CD4-positive, alpha-beta T cell treated with Interleukin-12 subunit alpha and Interleukin-12 subunit beta, for 1 hour (primary cell): ENCODE results near the gene ATP8B1.

Source experiments
- DNase-seq: peaks from one replicate; pipeline ENCODE4 v3.0.0-alpha.2; 2020

ATP8B1 gene

DNA sequence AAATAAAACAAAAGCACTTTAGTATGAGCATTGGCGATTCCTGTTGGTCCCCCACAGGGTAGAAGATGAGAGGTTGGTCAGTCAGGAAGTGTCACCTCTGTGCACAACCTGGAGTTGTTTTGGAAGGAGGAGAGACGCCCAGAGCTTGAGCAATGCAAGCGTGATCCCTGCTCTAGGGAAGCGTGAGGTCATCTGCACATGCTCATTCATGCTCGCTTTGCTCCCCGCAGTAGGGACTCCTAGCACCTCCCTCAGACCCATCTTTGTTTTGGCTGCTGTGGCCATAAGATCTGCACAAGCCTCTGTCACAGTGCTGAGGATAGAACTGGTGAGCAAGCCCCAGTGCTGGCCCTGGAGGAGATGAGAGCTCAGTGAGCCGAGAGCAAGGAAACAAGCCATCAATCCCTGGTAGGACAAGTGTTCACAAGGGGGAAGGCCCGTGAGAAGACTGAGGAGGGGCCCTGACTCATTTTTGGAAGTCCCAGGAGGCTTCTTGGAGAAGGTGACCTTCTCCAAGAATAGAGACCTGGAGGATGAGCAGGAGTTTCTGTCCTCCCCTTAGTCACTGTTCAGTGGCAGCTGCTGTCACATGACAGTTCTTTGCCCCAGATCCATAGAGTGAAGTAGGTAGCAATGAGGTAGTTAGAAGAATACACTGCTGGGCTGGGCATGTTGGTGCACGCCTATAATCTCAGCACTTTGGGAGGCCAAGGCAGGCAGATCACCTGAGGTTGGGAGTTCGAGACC is 13.3 kb upstream of the ATP8B1 start:
- no peak for DNase-seq

DNA sequence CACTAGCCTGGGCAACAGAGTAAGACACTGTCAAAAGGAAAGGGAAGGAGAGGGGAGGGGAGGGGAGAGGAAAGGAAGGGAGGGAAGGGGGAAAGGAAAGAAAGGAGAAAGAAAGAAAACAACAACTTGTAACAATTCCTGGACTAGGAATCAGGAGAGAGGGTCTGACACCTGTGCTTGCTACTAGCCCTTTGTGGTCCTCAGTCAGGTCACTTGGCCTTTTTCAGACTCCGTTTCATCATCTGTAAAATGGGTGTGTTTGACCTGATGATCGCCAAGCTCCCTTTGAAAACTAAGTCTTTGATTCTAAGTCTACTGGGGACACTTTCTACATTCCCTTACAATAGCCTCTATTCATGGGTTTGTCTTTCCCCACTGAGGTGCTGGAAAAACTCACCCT is 11.4 kb upstream of the ATP8B1 start:
- no peak for DNase-seq

- DNase-seq: no peak
Observed at GRCh38 chr18:57813245-57813644, 10.1 kb upstream of the ATP8B1 start.

GRCh38 chr18:57812126-57812477 is 9.0 kb upstream of the ATP8B1 start:
- DNase-seq: no peak

GRCh38 chr18:57811477-57812125 is 8.5 kb upstream of the ATP8B1 start:
- no peak for DNase-seq

DNA sequence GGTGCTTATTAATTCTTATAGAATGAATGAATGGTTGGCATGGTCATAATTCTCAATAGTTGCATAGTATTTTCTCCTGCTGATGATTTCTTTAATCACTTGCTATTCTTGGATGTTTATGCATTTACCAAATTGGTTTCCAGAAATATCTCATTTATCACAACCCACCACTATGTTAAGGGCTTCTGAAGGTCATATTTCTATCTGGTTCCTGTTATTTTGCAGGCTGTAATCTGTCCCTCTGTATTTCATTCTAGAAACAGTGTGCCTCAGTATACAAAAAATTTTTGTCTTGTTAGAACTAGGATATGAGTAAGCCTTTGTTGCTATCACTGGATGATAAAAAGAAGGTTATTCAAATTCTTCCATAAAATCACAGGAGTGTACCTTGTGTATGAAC is 6.1 kb upstream of the ATP8B1 start:
- DNase-seq: no peak

- no peak for DNase-seq
Observed at GRCh38 chr18:57807336-57808117, 4.4 kb upstream of the ATP8B1 start.

DNA sequence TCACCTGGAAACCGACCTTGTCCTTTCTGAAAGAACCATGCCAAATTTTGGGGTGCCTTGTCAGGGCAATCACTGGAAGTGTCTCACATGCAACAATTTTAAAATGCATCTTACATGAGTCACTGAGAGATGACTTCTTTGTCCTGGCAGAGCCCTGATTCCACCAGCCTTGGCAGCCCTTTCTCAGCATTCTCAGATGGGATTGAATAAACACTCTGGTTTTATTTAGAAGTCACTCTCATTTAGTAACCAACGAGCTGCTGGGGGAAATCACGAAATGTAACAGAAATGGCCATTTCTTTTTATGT is 3.8 kb upstream of the ATP8B1 start:
- DNase-seq: no peak

- DNase-seq: no peak
Observed at GRCh38 chr18:57806201-57806977, 3.3 kb upstream of the ATP8B1 start.

DNA sequence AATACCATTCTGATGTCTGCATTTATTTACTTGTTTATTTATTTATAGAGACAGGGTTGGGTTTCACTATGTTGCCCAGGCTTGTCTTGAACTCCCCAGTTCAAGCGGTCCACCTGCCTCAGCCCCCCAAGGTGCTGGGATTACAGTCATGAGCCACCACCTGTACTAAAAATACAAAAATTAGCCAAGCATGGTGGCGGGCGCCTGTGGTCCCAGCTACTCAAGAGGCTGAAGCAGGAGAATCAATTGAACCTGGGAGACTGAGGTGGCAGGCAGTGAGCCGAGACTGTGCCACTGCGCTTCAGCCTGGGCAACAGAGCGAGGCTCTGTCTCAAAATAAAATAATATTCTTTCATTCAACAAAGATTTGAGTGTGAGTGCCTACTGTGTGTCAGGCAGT is 2.0 kb upstream of the ATP8B1 start:
- no peak for DNase-seq

DNA sequence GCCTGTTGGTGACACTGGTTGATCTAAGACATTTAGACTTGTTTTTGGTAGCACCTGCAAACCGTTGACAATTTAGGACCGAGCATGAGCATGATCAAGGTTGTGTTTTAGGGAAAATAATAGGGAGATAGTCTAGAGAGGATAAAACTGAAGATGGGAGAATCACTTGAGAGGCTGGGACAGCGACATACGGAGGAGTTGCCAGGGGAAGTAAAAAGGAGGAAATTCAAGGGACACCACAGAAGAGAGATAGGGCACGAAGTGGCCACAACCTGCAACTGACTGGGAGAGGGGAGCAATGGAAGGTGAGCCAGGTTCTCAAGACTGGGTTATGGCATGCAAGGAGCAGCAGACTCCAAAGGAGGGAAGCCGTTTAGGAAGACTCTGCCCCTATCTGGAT is 1.4 kb upstream of the ATP8B1 start:
- no peak for DNase-seq

DNA sequence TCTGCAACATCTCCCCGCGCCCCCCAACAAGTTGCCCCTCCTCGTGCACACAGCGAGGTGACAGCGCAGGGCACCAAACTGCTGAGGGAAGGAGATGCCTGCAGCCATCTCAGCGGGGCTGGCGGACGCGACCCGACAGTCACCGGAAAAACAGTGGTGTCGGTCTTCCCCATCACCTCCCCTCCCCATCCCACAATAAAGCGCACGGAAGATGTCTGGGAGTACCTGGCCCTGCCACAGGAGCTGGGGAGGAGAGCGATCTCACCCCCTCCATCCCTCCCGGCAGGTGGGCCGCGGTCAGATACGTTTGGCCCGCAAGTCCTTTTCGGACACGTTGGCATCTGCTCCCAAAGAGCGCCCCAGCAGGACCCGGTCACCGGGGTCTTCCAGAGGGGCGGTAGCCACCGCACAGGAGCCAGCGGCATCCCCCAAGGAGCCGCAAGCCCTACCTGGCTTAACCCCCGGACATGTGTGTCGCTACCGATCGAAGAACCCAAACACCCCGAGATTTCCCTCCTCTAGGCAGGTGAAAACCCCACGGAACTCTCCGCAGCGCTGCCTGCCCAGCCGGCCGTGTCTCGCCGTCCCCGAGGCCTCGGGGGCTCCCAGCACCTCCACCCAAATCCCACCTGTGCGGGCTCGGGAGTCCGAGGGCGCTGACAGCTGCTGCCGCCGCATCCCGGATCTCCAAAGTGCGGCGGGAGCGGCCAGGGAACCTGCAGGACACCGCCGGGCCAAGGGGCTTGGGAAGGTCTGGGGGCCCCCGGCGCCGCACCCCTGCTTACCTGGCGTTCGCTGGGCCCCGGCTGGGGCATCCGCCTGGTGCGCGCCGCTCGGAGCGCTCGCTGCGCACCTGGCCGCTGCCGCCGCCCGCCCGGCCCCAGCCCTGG is 657 bp downstream of the ATP8B1 start:
- DNase-seq: no peak

DNA sequence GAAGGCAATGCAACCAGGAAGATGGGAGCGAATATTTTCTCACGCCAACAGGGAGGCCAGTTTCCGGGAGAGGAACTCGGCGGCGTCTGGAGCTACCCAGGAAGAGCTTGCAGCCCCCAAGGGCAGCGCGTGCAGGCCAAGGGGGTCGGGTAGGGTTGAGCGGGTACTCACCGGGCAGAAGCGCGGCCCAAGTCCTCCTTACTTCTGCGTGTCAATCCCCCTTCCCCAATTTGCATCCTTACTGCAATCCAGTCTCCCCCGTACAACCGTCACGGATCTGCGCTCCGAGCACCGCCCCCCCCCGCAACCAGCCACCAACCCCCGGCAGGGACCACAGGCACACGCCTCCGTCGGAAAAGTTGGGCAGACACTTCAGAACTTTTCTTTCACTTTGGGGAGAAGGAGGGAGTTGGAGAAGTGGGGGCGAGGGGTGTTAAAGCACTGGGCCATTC is 1.3 kb downstream of the ATP8B1 start:
- no peak for DNase-seq

DNA sequence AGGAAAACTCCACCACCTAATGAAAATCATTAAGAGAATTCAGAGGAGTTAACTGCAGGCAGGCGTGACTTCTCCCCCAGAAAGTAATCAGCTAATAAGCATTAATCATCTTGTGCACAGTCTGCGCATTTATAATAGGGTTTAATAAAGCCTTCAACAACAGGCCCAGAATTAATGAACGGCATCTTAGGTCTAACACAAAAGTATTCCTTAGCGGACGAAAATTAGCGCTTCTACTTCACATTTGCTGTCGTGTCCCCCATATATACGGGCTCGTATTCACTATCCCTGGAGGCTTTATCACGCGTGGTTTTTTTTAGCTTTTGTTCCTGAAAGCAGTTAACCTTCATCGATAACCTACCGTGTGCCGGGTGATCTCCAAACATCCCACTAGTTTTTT is 1.8 kb downstream of the ATP8B1 start:
- no peak for DNase-seq

DNA sequence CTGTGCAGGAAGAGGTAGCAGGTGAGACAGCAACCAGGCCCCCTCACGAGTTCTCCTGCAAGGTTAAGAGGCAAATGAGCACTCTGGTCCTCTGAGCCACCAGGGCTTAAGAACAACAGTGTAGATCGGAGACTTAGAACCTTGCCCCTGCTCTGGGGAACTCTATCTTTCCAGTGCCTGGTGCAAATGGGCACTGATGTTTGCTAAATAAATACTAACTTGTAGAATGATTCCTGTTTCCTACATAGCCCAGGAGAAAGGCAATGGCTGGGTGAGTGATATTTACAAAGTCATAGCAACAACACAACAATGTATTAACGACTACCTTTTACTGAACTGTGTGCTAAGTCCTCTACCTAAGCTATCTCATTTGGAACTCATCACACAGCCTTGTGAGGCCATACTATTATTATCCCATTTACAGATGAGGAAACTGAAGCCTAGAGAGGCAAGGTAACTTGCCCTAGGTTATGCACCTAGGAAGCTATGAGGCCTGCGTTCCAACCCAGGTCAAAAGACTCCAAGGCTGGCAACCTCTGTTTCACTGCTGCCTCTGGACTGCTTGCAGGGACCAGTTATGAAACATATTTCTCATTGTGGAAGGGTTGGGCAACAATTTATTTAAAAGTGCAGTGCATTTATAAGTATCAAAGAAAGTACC is 4.3 kb downstream of the ATP8B1 start:
- DNase-seq: no peak

DNA sequence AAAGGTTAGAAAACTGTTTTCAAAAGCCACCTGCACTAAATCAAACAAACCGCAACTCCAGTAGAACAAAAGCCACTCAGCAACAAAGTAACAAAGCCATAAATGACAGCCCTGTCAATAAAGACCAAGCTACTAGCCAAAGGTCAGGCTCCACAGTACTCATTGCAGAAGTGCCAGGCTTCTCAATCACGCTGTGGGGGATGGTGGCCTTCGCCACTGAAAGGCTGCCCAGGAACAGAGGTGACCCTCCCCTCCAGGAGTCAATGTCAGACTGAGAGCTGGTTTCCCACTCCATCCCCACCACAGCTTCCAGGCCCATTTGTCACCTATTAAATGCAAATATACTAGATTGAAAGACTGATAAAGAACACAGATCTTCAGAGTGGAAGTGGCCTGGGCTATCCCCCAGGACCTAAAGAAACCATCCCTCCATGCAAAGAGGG is 5.9 kb downstream of the ATP8B1 start:
- no peak for DNase-seq

DNA sequence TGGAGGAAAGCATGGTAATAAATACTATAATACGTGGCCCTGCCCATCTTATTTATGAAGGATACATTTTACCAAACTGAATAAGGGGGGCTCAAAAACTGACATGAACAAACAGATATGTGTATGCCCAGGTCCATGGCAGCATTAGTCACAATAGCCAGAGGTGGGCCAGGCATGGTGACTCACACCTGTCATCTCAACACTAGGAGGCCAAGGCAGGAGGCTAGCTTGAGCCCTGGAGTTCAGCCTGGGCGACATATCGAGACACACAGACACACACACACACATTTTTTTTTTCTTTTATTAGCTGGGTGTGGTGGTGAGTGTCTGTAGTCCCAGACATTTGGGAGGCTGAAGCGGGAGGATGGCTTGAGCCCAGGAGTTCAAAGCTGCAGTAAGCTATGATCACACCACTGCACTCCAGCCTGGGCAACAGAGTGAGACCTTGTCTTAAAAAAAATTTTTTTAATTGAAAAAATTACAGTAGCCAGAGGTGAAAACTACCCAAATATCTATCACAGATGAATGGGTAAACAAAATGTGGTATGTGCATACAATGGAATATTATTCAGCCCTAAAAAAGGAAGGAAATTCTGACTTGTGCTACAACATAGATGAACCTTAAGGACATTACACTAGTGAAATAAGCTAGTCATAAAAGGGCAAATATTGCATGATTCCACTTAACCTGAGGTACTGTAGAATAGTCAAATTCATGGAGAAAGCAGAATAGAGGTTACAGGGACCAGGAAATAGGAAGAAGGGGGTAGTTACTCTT is 8.0 kb downstream of the ATP8B1 start:
- DNase-seq: no peak

DNA sequence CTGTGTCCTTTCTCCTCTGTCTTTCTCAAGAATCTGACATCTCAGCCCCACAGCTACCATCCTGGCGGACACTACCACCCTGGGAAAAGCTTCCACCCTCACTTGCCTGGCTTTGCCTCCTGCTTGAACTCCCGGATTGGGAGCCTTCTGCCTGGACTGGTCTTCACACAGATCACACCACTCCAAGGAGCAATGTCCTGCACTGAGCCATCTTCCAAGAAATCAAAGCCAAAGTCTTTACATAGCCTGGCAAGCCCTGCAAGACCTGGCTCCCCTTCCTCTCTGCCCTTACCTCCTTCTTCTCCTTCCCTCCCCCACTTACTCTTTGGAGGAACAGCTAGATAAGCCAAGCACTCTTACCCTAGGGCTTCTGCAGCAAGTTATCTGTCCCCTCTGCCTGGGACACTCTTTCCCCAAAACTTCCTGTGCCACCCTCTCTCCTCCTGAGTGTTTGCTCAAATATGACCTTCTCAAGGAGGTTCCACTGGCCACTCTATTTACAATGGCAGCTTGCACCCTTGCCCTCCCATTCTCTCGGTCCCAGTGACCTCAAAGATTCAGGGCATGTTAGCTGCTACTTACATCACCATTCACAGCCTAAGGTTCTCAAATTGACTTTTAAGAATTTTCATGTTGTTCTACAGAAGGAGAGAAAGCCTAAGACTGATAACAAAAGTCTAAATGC is 9.7 kb downstream of the ATP8B1 start:
- no peak for DNase-seq

GRCh38 chr18:57792631-57793301 is 10.3 kb downstream of the ATP8B1 start:
- no peak for DNase-seq

- DNase-seq: no peak
Observed at GRCh38 chr18:57791911-57792310, 11.2 kb downstream of the ATP8B1 start.
